Stimulated activated CD8-positive, alpha-beta memory T cell treated with anti-CD3 and anti-CD28 coated beads, Interleukin-4, amount 100 ng/mL, for 24 hours (primary cell): ENCODE measurements around the gene SPEG.

Source experiments
- DNase-seq: peaks from one replicate; pipeline ENCODE4 v3.0.0-alpha.2; 2020; ENCODE audit warnings: low read depth

Gene SPEG

DNA sequence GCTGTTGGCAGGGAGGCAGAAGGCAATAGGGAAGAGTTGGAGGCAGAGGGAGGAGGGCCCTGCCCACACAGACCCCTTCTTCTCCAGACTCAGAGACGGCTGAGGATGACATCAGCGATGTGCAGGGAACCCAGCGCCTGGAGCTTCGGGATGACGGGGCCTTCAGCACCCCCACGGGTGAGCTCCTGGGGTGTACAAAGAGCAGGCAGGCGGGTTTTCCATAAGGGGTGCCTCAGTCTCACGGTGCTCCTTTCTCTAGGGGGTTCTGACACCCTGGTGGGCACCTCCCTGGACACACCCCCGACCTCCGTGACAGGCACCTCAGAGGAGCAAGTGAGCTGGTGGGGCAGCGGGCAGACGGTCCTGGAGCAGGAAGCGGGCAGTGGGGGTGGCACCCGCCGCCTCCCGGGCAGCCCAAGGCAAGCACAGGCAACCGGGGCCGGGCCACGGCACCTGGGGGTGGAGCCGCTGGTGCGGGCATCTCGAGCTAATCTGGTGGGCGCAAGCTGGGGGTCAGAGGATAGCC, 10.0 kb downstream of the SPEG start:
- DNase-seq: no peak

GRCh38 chr2:219445220-219445640, 10.6 kb downstream of the SPEG start:
- DNase-seq: no peak

DNA sequence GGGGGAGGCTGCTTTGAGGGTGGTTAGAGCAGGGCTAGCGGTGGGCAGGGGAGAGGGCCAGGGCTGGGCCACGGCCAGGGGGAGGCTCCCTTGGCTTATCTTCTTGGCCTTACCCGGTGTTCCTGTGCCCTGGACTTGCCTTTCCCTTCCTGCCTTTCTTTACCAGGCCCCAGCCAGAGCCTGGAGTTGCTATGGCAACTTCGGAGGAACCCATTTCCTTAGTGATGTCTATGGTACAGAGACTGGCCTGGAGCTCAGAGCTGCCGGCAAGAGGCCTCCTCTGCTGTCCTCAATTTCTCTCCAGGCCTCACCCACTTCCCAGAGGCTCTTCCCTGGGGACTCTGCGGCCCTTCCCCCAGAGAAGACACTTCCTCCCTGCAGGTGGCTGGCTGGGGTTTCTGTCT, 11.5 kb downstream of the SPEG start:
- no peak for DNase-seq

DNA sequence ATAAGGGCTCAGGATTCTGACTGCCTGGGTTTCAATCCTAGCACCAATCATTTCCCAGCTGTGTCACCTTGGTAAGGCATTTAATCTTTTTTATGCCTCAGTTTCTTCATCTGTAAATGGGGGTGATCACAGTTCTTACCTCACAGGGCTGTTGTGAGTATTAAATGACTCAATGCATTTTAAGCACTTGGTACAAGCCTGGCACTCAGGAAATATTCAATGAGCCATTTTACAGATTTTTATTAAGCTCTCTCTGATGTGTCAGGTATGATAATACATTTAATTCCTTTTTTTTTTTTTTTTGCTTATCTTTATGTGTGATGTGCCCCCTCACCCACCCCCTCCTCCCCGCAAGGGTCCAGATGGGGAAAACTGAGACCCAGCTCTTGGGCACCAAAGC, 12.0 kb downstream of the SPEG start:
- DNase-seq: no peak

- DNase-seq: no peak
Measured at GRCh38 chr2:219447242-219448098, 12.8 kb downstream of the SPEG start.

- no peak for DNase-seq
Measured at GRCh38 chr2:219448099-219448775, 13.6 kb downstream of the SPEG start.

DNA sequence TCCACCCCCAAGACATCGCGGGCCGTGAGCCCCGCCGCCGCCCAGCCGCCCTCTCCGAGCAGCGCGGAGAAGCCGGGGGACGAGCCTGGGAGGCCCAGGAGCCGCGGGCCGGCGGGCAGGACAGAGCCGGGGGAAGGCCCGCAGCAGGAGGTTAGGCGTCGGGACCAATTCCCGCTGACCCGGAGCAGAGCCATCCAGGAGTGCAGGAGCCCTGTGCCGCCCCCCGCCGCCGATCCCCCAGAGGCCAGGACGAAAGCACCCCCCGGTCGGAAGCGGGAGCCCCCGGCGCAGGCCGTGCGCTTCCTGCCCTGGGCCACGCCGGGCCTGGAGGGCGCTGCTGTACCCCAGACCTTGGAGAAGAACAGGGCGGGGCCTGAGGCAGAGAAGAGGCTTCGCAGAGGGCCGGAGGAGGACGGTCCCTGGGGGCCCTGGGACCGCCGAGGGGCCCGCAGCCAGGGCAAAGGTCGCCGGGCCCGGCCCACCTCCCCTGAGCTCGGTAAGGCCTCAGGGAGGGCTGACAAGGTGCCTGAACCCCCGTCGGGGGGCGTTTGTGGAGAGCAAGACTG, 14.2 kb downstream of the SPEG start:
- DNase-seq: peak; percentile 15

DNA sequence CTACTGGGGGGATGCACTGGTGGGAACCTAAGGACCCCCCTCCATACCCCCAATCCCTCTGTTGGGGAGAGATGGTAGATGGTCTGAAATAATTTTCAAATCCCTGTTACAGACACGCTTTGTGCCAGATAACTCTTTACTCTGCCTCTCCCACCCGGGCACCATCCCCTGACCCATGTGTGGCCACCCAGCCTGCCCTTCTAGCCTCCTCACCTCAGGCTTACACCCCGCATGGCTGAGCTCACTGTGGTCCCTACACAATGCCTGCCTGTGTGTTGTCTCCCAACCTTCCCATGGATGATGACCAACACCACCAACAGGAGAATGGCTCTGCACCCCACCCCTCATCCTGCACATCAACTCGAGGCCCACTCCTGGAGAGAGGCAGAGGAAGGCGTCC, 15.0 kb downstream of the SPEG start:
- no peak for DNase-seq

DNA sequence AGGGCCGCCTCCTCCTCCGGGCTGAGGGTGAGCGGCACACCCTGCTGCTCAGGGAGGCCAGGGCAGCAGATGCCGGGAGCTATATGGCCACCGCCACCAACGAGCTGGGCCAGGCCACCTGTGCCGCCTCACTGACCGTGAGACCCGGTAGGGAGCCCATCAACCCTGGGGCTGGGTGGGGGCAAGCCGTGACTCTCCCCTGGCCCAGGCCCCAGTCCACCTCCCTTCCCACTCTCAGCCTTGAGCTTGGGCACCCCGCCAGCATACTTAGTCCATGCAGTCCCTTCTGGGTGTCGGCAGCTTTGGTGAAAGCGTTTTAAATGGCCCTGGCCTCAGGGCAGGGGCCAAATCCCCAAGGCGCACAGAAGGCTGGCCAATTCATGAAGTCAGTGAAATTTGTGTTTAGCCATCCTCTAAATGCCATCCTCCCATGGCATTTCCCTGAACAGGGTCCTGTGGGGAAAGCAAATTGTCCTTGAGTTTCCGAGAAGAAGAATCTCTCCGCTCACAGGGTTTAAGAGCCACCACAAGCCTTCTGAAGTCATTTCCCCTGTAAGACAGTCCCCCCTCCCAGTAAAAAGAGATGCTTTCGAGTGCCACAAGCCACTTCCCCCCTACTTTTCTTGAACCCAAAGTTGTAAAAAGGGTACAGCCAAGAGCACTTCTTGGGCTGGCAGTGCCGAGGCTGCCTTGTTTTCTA, 17.2 kb downstream of the SPEG start:
- DNase-seq: no peak

DNA sequence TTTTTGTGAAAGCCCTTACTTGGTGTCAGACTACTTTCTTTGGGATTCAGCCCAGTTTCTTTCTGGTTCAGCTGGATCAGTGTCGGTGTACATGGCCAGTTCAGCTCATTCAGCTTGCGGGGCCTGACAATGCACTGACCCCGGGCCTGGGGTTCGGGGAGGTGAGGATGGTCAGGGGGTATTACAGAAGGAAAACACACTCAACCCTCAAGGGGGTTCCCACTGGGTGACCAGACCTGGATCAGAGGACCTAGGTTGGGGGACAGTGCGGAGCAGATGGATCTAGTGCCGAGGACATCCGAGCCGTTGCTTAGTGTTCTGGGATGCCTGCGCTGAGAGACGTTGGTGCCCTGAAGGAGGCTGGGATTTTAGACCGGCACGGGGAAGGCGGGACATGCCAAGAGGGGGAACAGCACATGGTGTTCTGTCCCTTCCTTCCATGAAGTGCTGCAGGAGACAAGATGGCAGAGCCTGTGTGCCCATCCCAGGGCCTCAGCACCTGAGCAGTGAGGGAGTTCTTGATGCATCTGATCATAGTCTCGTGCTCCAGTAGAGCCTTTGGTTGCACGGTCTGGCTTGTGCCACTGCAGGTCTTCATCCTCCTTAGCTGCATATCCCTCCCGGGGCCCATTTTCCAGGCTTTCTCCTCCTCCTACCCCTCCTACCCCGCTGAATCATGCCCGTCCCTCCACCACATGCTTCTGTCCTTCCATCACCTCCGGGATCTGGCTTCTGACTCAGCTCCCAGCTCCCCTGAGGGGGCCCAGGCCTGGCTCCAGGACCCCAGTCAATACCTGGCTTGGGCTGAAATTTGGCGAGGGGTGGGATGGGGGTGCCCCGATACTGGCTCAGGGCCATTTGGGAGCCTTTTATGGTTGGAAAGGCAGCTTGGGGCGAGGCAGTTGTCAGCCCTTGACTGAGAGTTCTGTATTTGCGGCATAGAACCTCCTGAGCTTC, 18.0 kb downstream of the SPEG start:
- DNase-seq: no peak

DNA sequence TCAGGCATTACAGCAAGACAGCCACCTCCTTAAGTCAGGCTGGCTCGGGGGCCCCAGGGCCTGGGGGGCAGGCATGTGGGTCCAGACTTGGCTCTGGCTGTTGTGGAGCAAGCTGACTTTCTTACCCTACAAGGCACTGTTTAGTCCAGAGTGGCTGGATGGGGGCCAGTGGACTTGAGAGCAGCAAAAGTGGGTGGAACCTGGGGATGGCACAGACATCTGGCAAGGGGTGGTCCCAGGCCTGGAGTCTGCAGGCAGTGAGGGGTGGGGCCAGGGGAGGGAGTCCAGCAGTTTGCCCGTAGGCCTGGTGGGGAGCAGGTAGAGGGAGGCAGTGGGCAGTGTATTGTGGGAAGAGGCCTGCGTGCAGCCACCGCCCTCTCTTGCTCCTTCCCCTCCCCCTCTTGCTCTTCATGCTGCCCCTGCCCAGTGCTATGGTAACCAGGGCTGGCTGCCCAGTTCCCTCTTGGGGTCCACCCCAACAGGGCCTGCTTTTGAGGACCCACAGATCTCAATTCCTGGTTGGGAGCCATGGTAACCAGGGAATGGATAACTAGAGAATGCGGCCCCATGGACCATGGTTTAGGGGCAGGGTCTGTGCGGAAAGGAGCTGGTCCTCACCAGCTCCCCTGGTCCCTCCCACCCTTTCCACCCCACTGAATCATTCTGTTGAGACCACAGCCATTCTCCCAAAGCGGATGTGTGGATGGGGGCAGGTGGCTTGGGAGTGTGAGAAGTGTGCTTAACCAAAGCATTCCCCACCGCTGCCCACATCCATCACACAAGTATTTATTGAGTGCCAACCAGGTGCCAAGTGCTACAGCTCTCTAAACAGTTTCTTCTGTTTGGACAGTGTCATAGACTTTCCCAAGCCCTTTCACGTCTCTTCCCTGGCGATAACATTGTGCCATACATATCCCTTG, 19.3 kb downstream of the SPEG start:
- no peak for DNase-seq

GRCh38 chr2:219455581-219455980, 20.9 kb downstream of the SPEG start:
- DNase-seq: no peak

DNA sequence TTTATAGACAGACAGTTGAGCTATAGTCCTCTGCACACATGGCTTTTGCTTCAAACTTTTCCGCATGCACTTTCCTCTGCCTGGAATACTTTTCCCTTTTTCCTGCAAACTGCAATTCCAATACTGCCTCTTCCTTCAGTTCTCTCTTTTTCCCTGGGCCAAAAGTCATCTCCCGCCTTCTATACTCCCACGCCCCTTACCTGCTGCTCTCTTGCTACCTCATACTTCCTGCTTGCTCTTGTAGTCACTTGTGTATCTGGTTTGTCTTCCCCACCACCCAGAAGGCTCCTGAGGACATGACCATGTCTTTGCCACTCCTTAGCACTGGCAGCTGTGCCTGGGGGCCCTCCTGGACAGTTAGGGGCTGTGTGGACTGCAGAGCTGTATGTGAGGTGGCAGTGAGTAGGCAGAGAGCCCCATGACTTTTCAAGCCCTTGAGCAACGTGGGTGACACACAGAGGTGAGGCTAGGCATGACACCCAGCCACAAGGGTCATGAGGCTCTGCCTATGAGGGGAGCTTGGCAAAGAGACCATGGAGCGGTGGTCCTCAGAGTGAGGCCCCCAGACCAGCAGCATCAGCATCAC, 23.2 kb downstream of the SPEG start:
- no peak for DNase-seq

- DNase-seq: no peak
Measured at GRCh38 chr2:219458996-219459395, 24.4 kb downstream of the SPEG start.

- no peak for DNase-seq
Measured at GRCh38 chr2:219459460-219460311, 25.0 kb downstream of the SPEG start.

- no peak for DNase-seq
Measured at GRCh38 chr2:219460424-219460926, 25.8 kb downstream of the SPEG start.

DNA sequence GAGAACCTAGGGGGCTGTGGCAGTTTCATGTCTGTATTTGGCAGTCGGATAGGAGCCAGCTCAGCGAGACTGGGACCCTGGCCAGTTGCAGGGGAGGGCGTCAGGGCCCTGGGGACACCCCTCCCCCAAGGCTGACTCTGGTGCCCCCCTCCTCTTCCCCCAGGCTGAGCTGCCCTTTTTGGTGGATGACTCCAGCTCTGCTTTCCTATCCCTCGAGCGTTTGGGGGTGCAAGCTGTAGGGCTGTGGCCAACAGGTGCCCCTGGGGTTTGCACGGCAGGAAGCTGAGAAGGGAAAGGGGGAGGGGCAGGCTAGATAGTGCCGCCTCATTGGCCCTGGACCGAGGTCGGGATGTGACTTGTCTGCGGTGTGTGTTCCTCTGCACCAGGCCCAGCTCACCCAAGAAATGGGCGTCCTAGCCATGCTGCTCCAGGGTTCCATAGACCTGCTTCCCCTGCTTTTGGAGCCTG, 26.4 kb downstream of the SPEG start:
- no peak for DNase-seq

- DNase-seq: no peak
Measured at GRCh38 chr2:219461669-219462068, 27.0 kb downstream of the SPEG start.
